HG03439 (cell line): ENCODE measurements around the gene OR5K2.
A peak's percentile ranks its signal among the peaks of the same experiment; 100 is the strongest.

Source experiments
- ATAC-seq: cut with Tn5 transposase; IDR thresholded peaks from one replicate; pipeline ENCODE4 v1.9.1; 2021; ENCODE audit warnings: mild to moderate bottlenecking, moderate library complexity; ENCODE audit not compliant: unreplicated experiment

Gene OR5K2

DNA sequence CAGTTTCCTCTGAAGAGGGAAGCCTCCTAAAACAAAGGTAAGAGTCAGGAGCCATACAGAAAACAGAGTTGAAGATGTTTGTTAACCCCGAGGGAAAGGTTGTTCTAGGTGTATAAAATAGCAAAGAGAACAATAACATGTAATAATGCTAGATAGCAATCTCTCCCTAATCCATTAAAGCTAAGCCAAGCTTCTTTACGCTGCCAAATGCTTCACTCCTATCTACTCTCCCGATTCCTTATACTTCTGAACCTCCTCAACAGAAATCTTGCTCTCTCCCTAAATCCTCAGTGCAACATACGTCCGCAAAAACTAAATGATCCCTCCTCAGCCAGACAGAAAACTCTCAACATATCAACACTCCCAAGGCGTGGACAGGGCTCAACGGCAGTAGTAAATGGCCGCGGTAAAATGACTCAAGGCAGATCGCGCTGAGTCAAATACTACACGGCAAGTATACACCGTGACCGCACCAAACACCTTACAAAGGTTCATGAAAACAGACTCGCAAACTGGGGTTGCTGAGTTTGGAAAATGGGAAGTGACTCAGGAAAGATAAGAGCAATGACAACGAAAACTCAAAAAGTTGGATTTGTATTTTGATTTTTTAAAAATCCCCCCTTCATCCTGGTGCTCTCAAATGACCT is 24.5 kb downstream of the OR5K2 start:
- ATAC-seq, result peak; percentile 45

DNA sequence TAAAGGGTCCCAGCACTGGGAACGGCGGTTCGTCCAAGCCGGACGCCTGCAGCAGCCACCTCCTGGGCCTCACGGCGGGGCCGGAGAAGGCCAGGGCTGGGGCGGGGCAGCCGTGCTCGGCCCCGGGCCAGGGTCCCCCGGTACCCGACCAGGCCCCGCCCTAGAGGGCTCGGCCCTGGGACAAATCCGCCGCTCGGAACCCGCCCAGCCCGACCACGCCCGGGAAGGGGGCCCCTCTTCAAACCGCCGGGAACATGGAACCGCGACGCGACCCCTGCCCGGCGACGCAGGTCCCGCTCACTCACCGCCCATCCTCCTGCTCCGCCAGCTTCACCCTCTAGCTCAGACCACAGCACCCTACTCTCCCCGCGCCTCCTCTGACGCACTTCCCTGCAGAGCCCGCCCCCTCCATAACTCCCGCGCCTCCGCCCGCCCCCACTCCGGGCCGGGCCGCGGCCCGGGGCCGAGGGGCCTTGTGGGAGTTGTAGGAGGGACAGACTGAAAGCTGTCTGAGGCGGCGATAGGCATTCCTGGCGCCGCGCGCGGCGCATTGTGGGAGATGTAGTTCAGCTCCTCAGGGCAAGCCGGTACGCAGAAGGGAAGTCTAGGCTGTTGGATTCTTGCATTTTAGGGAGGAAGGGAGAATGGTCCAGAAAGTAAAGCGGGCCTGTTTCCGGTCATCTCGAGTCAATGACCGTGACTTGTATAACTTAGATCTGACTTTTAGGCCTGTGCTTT is 25.2 kb downstream of the OR5K2 start, which contains the start of gene CLDND1:
Gene CLDND1 (minus strand): TSS at position 359 of the 738 bp plus-strand sequence. CDS start 1,478 bp downstream, outside the sequence.
- peak; percentile 90 for ATAC-seq

DNA sequence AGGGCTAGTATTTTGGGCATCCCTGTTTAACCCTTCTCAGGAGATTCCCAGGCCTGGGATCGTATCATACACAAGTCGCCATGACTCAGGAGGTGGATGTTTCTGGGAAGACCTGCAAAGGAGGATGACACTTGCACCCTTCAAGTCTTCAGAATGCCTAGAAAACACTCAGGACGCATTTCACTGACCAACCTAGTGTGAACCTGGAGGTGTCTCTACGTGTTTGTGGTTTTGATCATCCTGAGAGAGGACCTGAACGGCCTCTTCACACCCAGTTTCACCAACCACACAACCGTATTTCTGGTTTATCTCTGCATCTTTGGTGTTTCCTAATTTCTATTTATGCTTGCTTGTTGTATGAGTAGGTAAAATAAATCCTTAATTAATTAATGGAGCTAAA is 28.0 kb downstream of the OR5K2 start:
- ATAC-seq, result no peak

DNA sequence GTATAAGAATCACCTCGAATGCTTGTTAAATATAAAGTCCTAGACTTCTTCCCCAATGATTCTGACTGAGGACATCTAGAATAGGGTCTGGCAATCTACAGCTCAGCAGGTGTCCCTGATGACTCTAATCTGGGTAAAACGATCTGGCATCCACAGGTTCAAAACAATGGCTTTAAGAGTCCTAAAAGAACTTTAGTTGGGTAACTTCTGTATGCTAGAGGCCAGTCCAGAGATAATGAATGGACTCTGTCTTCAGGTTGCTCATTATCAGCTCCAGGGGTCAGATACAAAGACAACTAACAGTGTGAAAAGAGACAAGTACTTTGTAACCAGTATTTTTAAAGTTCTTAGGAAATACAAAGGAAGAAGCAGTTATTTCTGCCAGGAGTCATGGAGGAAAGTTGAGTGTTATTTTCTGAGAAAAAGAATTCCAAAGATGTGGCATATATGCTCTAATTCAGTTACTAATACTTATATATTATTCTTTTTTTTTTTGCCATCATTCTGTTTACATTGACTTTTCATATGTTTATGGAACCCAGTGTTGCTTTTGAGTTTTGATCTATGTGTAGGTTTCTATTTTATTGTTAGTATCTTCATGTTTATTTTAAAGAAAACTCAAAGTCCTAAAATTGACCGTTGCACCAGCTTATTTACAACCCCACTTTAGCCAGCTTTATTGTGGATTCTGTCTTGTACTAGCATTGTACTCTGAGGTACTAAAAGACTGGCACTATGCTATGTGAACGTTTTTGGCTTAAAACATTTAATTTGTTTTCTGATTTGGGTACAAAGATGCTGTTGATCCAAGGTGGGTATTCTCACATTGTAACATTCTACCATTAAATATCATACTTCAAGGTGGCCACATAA is 31.2 kb downstream of the OR5K2 start:
- no peak for ATAC-seq

DNA sequence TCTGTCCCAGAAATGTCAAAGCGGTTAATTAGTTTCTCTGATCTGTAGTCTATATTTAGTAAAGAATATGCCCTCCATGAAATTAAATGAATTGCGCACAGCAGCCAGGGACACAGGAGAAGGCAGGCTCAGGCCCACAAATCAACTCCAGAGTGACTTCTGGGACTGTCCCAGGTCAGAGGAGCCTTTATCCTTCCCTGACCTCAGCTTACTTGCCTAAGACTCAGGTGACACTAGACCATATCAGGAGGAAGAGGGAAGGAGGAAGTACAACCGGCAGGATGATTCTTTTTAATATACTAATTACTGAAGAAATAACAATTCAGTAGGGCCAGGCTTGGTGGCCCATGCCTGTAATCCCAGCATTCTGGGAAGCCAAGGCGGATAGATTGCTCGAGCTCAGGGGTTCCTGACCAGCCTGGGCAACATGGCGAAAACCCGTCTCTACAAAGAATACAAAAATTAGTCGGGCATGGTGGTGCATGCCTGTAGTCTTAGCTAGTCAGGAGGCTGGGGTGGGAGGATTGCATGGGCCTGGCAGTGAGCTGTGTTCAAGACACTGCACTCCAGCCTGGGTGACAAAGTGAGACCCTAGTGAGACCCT is 32.5 kb downstream of the OR5K2 start:
- ATAC-seq, result no peak

DNA sequence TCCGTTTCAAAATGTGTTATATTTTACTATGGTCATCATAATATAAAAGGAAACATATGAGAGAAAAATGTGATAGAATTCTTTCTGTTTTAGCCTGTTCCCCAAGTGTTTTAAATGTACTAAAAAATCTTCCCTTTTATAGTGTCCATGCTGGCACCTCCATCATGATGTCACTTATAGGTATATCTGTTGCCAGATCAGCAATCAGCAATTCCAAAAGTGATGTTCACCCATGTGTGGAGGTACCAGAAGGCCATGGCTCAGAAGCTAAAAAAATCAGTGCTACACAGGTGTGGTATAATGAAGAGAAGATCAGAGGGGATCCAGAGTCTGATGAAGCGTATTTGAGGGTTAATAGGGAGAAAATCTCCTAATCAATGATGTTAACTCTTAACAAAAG is 33.2 kb downstream of the OR5K2 start:
- no peak for ATAC-seq

DNA sequence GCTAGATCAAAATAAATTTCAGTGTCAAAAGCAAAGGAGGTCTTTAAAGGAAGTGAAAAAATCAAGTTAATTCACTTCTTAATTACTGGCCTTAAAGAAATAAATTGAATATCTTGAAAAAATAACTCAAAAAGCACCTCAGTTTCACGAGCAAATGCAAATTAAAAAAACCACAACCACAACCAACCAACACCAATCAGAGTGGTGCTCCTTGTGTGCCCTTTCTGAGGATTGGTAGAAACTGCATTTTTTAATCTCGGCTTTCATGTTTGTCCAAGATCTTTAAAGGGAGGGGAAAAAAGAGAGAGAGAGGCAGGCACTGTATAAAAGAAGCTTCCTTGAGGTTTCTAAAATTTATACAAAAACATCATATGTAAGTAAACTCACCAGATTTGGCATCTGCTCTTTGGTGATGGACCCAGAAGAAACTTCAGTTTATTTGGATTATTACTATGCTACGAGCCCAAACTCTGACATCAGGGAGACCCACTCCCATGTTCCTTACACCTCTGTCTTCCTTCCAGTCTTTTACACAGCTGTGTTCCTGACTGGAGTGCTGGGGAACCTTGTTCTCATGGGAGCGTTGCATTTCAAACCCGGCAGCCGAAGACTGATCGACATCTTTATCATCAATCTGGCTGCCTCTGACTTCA is 34.3 kb downstream of the OR5K2 start, which contains the start of gene GPR15:
Gene GPR15 (plus strand): TSS at position 357 of the 653 bp plus-strand sequence. CDS start 56 bp downstream, at position 413.
- peak; percentile 40 for ATAC-seq

DNA sequence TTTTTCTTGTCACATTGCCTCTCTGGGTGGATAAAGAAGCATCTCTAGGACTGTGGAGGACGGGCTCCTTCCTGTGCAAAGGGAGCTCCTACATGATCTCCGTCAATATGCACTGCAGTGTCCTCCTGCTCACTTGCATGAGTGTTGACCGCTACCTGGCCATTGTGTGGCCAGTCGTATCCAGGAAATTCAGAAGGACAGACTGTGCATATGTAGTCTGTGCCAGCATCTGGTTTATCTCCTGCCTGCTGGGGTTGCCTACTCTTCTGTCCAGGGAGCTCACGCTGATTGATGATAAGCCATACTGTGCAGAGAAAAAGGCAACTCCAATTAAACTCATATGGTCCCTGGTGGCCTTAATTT is 34.8 kb downstream of the OR5K2 start:
- no peak for ATAC-seq

DNA sequence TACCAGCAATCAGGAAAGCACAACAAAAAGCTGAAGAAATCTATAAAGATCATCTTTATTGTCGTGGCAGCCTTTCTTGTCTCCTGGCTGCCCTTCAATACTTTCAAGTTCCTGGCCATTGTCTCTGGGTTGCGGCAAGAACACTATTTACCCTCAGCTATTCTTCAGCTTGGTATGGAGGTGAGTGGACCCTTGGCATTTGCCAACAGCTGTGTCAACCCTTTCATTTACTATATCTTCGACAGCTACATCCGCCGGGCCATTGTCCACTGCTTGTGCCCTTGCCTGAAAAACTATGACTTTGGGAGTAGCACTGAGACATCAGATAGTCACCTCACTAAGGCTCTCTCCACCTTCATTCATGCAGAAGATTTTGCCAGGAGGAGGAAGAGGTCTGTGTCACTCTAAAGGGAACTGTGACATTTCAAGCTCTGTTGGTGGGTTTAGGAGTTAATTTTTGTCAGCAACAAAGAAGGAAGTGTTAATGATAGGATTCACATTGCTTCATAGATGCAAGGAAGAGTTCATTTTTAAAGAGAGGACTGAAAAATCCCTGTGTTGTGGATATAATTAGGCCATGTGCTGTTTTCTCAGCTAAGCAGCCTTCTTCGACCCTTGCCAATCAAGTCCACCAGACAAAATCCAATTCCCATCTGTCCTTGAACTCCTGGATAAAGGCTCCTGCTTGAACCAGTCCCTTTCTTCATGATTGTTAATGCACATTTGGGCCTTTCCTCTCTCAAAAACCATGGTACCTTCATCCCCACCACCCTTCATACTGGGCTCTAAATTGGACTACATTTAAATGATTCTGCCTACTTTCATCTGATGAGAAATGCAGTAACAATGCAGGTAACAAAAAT is 35.5 kb downstream of the OR5K2 start:
- ATAC-seq, result no peak

DNA sequence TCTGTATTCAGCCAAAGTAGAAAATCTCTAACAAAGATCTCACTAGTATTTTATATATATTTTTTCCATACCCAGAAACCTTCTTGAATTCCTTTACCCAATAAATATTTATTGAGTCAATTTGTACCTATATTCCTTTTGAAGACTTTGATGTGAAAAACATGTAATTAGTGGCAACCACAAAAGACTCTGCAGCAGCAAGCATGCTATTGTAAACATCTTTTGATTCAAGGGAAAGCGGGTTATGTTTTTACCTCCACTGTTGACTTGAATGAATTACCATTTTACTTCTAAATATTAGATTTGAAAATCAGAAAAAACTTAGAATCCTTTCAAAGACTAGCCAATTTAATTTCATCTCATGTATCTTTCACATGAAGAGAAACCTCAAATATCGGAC is 36.7 kb downstream of the OR5K2 start:
- ATAC-seq, result no peak

DNA sequence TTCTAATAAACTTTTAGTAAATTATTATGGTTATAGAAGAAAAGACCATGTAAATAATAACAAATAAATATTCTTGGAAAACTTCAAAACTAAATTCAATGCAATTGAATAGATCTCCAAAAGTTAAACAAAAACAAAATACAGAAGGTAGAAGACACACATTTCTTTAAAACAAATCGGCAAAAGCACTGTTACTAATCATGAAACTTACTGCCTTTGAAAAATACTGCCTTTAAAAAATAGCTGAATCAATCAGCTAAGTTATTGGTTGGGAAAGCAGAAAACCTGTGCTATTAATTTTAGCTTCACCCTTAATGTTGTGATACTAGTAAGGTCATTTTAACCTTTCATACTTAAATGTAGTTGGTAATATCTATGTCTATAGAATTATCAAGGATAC is 37.3 kb downstream of the OR5K2 start:
- ATAC-seq, result no peak

DNA sequence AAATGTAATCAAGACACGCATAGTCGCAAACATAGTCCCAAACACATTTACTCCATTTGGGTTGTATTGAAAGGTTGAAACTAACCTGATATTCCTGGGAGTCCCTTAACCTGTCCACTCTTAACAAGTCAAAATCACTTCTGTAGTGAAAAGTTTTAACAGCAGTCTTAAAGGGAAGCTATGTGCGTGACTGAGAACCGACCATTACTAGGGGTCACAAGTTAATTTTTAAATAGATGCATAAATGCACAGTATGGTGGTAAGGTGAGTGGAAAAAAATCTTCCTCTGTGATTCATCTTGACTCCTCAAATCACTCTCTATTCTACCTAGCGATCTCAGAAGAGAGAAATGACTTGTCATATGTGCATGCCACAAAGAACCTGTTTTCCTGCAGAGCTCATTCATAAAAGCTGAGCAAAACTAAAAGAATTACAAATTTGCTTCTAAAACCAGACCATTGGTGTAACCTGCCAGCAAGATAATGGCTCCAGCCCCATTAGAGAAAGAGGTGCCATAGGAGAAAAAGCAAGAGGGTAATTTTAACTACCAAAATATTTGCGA is 39.1 kb downstream of the OR5K2 start:
- peak; percentile 68 for ATAC-seq

DNA sequence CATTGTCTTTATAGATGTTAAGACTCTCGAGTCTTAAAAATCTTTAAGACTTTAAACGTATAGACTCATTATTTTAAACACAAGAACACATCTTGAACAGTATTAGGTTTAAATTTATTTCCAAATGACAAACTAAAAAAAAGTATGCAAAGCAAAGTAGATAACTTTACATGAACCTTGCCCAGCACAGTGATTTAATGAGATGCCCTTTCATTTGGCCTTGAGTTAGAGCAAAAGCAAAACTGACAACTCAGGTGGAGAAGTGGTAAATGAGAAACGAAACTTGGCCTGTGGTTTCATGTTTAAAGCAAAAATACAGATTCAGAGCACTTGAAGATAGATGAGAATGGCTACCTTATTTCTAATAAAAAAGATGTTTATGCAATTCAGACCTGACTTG is 42.9 kb downstream of the OR5K2 start:
- ATAC-seq, result peak; percentile 49

DNA sequence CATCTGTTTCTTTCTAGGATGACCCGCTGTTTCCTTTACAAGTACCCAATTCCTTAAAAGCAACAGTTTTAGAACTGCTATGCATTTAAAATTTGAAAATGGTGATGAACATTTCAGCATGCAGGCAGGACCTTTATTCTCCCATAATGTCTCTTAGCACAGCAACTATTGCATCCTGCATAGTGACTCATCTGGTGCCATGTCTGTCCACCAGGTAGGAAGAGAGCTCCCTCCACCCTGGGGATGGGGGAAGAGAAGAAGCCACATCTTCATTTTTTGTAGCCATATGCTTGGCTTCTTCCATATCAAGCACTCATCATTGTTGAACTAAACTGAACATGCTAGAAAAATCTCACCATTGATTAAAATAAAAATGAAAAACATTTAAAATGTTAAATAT is 44.2 kb downstream of the OR5K2 start:
- no peak for ATAC-seq

DNA sequence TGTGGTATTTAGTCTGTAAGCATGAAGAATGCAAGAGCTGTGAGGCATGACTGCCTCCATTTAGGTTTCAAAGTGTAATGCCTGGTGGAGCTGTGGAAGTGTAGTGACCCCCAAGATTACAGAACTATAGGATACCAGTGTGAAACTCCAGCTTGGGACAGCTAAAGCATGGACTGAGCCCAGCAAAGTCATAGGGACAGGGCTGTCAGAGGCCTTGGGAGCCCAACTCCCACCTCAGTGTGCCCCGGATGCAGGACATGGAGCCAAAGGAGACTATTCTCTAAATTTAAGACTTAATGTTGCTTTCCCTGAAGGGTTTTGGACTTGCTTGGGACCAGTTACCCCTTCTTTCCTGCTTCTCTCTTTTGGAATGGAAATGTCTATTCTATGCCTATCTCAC is 45.1 kb downstream of the OR5K2 start:
- ATAC-seq, result no peak

DNA sequence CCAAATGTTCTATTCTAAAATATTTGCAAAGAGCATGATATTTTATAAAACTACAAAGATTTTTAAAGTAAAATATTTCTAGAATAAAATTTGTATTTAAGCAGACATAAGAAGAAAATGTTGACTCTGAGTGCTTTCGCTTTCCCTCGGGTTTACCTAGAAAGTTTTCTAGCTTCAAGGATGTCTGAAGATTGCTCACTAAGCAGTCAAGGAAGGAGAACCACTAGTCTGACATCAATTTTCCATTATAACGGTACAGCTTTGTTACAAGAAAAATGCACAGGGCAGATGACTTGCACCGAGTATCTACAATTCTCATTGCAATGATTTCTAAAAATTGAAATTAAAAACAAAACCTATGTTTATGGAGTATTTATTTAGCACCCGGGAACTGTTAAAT is 48.5 kb downstream of the OR5K2 start:
- ATAC-seq, result peak; percentile 46
